Fibroblast of lung (primary cell): ENCODE data around the gene TRIM67. TPM values are rescaled to one million over a fixed set of nuclear protein-coding genes. Genes with fewer than 3 reads are reported as not detected.
A peak's percentile ranks its signal among the peaks of the same experiment; 100 is the strongest.

Experiments used
- DNase-seq, 2 donors: peaks; one replicate each; pipeline versions ENCODE4 v3.0.0 to v3.0.0-alpha.2; 2010; ENCODE audit warnings: low read depth in 2 of 2
- H2AFZ ChIP-seq: 2 replicates; pipeline ENCODE4 v1.5.1; 2012; ENCODE audit warnings: low read length, control low read depth, inconsistent platforms
- H3K27ac ChIP-seq: 2 replicates; pipeline ENCODE4 v1.5.1; 2011; ENCODE audit warnings: low read length, control low read depth; ENCODE audit not compliant: insufficient read depth
- H3K27me3 ChIP-seq: 2 replicates; pipeline ENCODE4 v1.5.1; 2011; ENCODE audit warnings: mild to moderate bottlenecking, low read length; ENCODE audit not compliant: control insufficient read depth, insufficient read depth
- H3K36me3 ChIP-seq: 2 replicates; pipeline ENCODE4 v1.5.1; 2011; ENCODE audit warnings: low read length; ENCODE audit not compliant: control insufficient read depth, insufficient read depth
- H3K4me1 ChIP-seq: 2 replicates; pipeline ENCODE4 v1.5.1; 2011; ENCODE audit warnings: low read length; ENCODE audit not compliant: control insufficient read depth, insufficient read depth; ENCODE audit errors: extremely low read depth
- H3K4me2 ChIP-seq: 2 replicates; pipeline ENCODE4 v1.5.1; 2011; ENCODE audit warnings: low read length, control low read depth; ENCODE audit not compliant: insufficient read depth; ENCODE audit errors: extremely low read depth
- H3K4me3 ChIP-seq, 4 experiments: fragments of 200-600 bp in 1 of 4; sonication (generic) in 1 of 4; replicated peaks in 1 of 4; 2 replicates each; pipeline ENCODE4 v1.5.1; 2011 to 2016; ENCODE audit warnings: low read length in 4 of 4, low read depth in 3 of 4, mild to moderate bottlenecking in 3 of 4, control low read depth in 2 of 4, inconsistent platforms in 1 of 4, mixed read lengths in 1 of 4; ENCODE audit not compliant: insufficient read depth in 1 of 4; ENCODE audit errors: control extremely low read depth in 1 of 4
- H3K79me2 ChIP-seq: 2 replicates; pipeline ENCODE4 v1.5.1; 2012; ENCODE audit warnings: mild to moderate bottlenecking, low read length, inconsistent platforms; ENCODE audit not compliant: control insufficient read depth, insufficient read depth
- H3K9ac ChIP-seq: 2 replicates; pipeline ENCODE4 v1.5.1; 2011; ENCODE audit warnings: mild to moderate bottlenecking, low read length, control low read depth; ENCODE audit not compliant: insufficient read depth
- H3K9me3 ChIP-seq: 2 replicates; pipeline ENCODE4 v1.5.1; 2012; ENCODE audit warnings: low read depth, low read length; ENCODE audit not compliant: control insufficient read depth, insufficient read depth
- H4K20me1 ChIP-seq: 2 replicates; pipeline ENCODE4 v1.5.1; 2011; ENCODE audit warnings: low read length; ENCODE audit not compliant: control insufficient read depth, insufficient read depth; ENCODE audit errors: extremely low read depth
- EZH2 ChIP-seq: IDR thresholded peaks from 2 replicates; pipeline ENCODE4 v1.5.1; 2012; ENCODE audit warnings: low read length, control low read depth, mild to moderate bottlenecking; ENCODE audit errors: missing control alignments
- polyA plus RNA-seq, 2 donors: library from polyadenylated mRNA; depleted of rRNA in 1 of 2; stranded (reverse) in 1 of 2; unstranded in 1 of 2; fragments of >200 nt; gene quantifications; 2 replicates each; pipeline ENCODE4 v1.2.1, GENCODE V29; 2011 to 2012; ENCODE audit warnings: missing spikeins in 1 of 2
- total RNA-seq: library from RNA; depleted of rRNA; stranded (reverse); fragments of >200 nt; gene quantifications from 2 replicates; pipeline ENCODE4 v1.2.1, GENCODE V29; 2014
- TF ChIP-seq, protein P1 (sequence below), 2 donors: IDR thresholded peaks in 1 of 2; conservative IDR thresholded peaks in 1 of 2; 1 replicate in 1 of 2; 2 replicates in 1 of 2; pipeline ENCODE4 v1.5.1; 2011 to 2012; ENCODE audit warnings: low read length in 2 of 2, control low read depth in 1 of 2, inconsistent platforms in 1 of 2, low read depth in 1 of 2, mild to moderate bottlenecking in 1 of 2

The TRIM67 gene
- total and polyA plus RNA-seq, 2 donors (not counting 1 experiment from before 2014, with no cell fraction given) = 0.02 to 0.17 TPM

- DNase-seq = no peak
- H3K4me2 ChIP-seq = no peak overlapping the region
- no peaks in the 10 kb centered on the region for H3K9me3 ChIP-seq
- no peaks in the 10 kb centered on the region for H4K20me1 ChIP-seq
- H3K4me3 ChIP-seq = no peak overlapping the region
- no peak overlapping the region for H3K27ac ChIP-seq
- no peak for TF ChIP-seq EZH2
- TF ChIP-seq, protein P1, sequence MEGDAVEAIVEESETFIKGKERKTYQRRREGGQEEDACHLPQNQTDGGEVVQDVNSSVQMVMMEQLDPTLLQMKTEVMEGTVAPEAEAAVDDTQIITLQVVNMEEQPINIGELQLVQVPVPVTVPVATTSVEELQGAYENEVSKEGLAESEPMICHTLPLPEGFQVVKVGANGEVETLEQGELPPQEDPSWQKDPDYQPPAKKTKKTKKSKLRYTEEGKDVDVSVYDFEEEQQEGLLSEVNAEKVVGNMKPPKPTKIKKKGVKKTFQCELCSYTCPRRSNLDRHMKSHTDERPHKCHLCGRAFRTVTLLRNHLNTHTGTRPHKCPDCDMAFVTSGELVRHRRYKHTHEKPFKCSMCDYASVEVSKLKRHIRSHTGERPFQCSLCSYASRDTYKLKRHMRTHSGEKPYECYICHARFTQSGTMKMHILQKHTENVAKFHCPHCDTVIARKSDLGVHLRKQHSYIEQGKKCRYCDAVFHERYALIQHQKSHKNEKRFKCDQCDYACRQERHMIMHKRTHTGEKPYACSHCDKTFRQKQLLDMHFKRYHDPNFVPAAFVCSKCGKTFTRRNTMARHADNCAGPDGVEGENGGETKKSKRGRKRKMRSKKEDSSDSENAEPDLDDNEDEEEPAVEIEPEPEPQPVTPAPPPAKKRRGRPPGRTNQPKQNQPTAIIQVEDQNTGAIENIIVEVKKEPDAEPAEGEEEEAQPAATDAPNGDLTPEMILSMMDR (conservative IDR thresholded peaks at IDR 0.05 in 1 of 2, IDR thresholded peaks at IDR 0.05 in 1 of 2; ENCODE audit: low read depth in 1 of 2, low read length in 2 of 2) = no peak
- H3K4me1 ChIP-seq = no peaks in the 10 kb centered on the region
- no peak overlapping the region for H3K9ac ChIP-seq
- no peaks in the 10 kb centered on the region for H3K27me3 ChIP-seq
- no peaks in the 10 kb centered on the region for H3K79me2 ChIP-seq
- no peaks in the 10 kb centered on the region for H3K36me3 ChIP-seq
- H2AFZ ChIP-seq = no peak overlapping the region
These were observed 102.8 kb downstream of the TRIM67 start for GRCh38 chr1:231264642-231265041.

DNA sequence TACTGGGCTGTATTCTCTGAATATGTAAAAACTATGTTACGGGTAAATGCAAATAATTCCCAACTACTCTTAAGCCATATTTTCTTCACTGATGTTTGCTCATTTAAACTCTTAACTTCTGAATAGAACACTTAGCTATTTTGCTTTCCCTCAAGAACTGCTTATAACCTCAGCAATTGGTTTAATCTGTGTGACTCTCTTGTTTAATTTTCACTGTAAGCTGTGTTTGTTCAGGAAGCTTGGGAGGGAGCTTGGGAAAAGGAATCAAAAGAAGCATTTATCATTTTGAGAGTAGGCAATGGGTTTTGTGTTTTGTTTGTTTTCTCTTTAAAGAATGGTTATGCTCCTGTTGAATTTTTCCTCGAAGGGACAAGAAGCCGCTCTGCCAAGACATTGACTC, 103.5 kb downstream of the TRIM67 start:
- H3K27me3 ChIP-seq = no peaks in the 10 kb centered on the region
- no peaks in the 10 kb centered on the region for H3K36me3 ChIP-seq
- no peak overlapping the region for H3K4me3 ChIP-seq
- no peak overlapping the region for H2AFZ ChIP-seq
- no peak overlapping the region for H3K4me2 ChIP-seq
- H3K79me2 ChIP-seq = no peaks in the 10 kb centered on the region
- no peak overlapping the region for H3K27ac ChIP-seq
- H4K20me1 ChIP-seq = no peaks in the 10 kb centered on the region
- TF ChIP-seq, protein P1 (conservative IDR thresholded peaks at IDR 0.05 in 1 of 2, IDR thresholded peaks at IDR 0.05 in 1 of 2; ENCODE audit: low read depth in 1 of 2, low read length in 2 of 2) = no peak
- no peak for TF ChIP-seq EZH2
- no peaks in the 10 kb centered on the region for H3K4me1 ChIP-seq
- no peaks in the 10 kb centered on the region for H3K9me3 ChIP-seq
- no peak for DNase-seq
- H3K9ac ChIP-seq = no peak overlapping the region

GRCh38 chr1:231266811-231267322, 105.0 kb downstream of the TRIM67 start:
- Histone ChIP-seq H3K27ac (no peak overlapping the region), H3K9me3 (no peaks in the 10 kb centered on the region), H3K27me3 (no peaks in the 10 kb centered on the region), H3K4me1 (no peaks in the 10 kb centered on the region), H2AFZ (no peak overlapping the region), H4K20me1 (no peaks in the 10 kb centered on the region), H3K79me2 (no peaks in the 10 kb centered on the region), H3K4me3 (no peak overlapping the region), H3K4me2 (no peak overlapping the region), H3K36me3 (peaks cover 3% of the 10 kb centered on the region), H3K9ac (no peak overlapping the region)
- TF ChIP-seq, protein P1 (conservative IDR thresholded peaks at IDR 0.05 in 1 of 2, IDR thresholded peaks at IDR 0.05 in 1 of 2; ENCODE audit: low read depth in 1 of 2, low read length in 2 of 2) = no peak
- TF ChIP-seq EZH2 = no peak
- DNase-seq = peak in 1 of 2 donors; percentile 33

Other genes with a start within 250 kb of the TRIM67 start
- gene TTC13, start 183.2 kb upstream of the TRIM67 start, total RNA-seq = 9.0 and 16.2 TPM in 2 replicates
- gene TTC13, start 183.2 kb upstream of the TRIM67 start, polyA plus RNA-seq = 6.5 and 8.0 TPM in 2 replicates
- gene ARV1, start 183.0 kb upstream of the TRIM67 start, total RNA-seq = 13.6 and 16.8 TPM in 2 replicates
- 29.0 and 38.7 TPM in 2 replicates for gene ARV1, start 183.0 kb upstream of the TRIM67 start, polyA plus RNA-seq
- 6.8 and 12.1 TPM in 2 replicates for gene FAM89A, start 121.8 kb upstream of the TRIM67 start, total RNA-seq
- gene FAM89A, start 121.8 kb upstream of the TRIM67 start, polyA plus RNA-seq = 10.2 and 12.0 TPM in 2 replicates
- gene GNPAT, start 79.2 kb downstream of the TRIM67 start, total RNA-seq = 56.2 and 60.4 TPM in 2 replicates
- gene GNPAT, start 79.2 kb downstream of the TRIM67 start, polyA plus RNA-seq = 38.9 and 42.5 TPM in 2 replicates
- 14.1 and 17.0 TPM in 2 replicates for gene EXOC8, start 175.8 kb downstream of the TRIM67 start, total RNA-seq
- 5.8 and 6.1 TPM in 2 replicates for gene EXOC8, start 175.8 kb downstream of the TRIM67 start, polyA plus RNA-seq
- gene SPRTN, start 176.2 kb downstream of the TRIM67 start, total RNA-seq = 13.1 and 16.0 TPM in 2 replicates
- 7.6 and 9.5 TPM in 2 replicates for gene SPRTN, start 176.2 kb downstream of the TRIM67 start, polyA plus RNA-seq